ENCODE results near the gene FBRS.

FBRS gene

GRCh38 chr16:30644334-30644830 is 13.8 kb upstream of the FBRS start:
- no peak for DNase-seq (ENCODE audit: low read depth in 2 of 2)

- DNase-seq (ENCODE audit: low read depth in 2 of 2), result no peak
Observed at GRCh38 chr16:30645727-30646126, 12.5 kb upstream of the FBRS start.

GRCh38 chr16:30647274-30647571 is 11.0 kb upstream of the FBRS start:
- no peak for DNase-seq (ENCODE audit: low read depth in 2 of 2)

GRCh38 chr16:30649725-30650368 is 8.4 kb upstream of the FBRS start:
- no peak for DNase-seq (ENCODE audit: low read depth in 2 of 2)

GRCh38 chr16:30650369-30651123 is 7.7 kb upstream of the FBRS start, which contains the start of gene PRR14:
Gene PRR14 (plus strand): TSS chr16:30650960. CDS start chr16:30651646, 686 bp downstream.
- peak; percentile 97 for DNase-seq (ENCODE audit: low read depth in 2 of 2)

- peak; percentile 60 for DNase-seq (ENCODE audit: low read depth in 2 of 2)
Observed at GRCh38 chr16:30651124-30652004, 6.9 kb upstream of the FBRS start.

GRCh38 chr16:30652005-30652296 is 6.3 kb upstream of the FBRS start:
- no peak for DNase-seq (ENCODE audit: low read depth in 2 of 2)

- no peak for DNase-seq (ENCODE audit: low read depth in 2 of 2)
Observed at GRCh38 chr16:30652718-30653117, 5.5 kb upstream of the FBRS start.

GRCh38 chr16:30654856-30655255 is 3.4 kb upstream of the FBRS start:
- no peak for DNase-seq (ENCODE audit: low read depth in 2 of 2)

GRCh38 chr16:30655815-30656347 is 2.4 kb upstream of the FBRS start:
- no peak for DNase-seq (ENCODE audit: low read depth in 2 of 2)

- DNase-seq (ENCODE audit: low read depth in 2 of 2), result no peak
Observed at GRCh38 chr16:30656388-30656787, 1.8 kb upstream of the FBRS start.

- no peak for DNase-seq (ENCODE audit: low read depth in 2 of 2)
Observed at GRCh38 chr16:30656974-30657865, 1.0 kb upstream of the FBRS start.

GRCh38 chr16:30658731-30659506 is 688 bp downstream of the FBRS start:
- DNase-seq (ENCODE audit: low read depth in 2 of 2), result peak; percentile 18 to 61

- peak in 1 of 2 experiments; percentile 35 for DNase-seq (ENCODE audit: low read depth in 2 of 2)
Observed at GRCh38 chr16:30659507-30660423, 1.5 kb downstream of the FBRS start.

GRCh38 chr16:30660424-30661261 is 2.4 kb downstream of the FBRS start:
- DNase-seq (ENCODE audit: low read depth in 2 of 2), result peak; percentile 63 to 73

GRCh38 chr16:30662449-30662848 is 4.2 kb downstream of the FBRS start:
- DNase-seq (ENCODE audit: low read depth in 2 of 2), result no peak

GRCh38 chr16:30663038-30663437 is 4.8 kb downstream of the FBRS start:
- DNase-seq (ENCODE audit: low read depth in 2 of 2), result no peak

- no peak for DNase-seq (ENCODE audit: low read depth in 2 of 2)
Observed at GRCh38 chr16:30663820-30664219, 5.6 kb downstream of the FBRS start.
